Measurements from ENCODE around the gene DNAJB2.

The DNAJB2 gene

DNA sequence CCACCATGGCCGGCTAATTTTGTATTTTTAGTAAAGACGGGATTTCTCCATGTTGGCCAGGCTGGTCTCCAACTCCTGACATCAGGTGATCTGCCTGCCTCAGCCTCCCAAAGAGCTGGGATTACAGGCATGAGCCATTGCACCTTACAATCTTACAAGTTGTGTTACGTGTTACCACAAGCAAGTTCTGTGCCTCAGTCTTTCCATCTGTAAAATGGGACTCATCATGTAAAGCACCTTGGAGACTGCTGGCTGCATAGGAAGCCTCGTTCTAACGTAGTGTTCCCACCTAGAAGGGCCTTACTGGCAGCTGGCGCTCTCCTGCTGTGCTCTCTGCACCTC, 10.0 kb downstream of the DNAJB2 start:
- H3K9me3 ChIP-seq (ENCODE audit: insufficient read depth, low read length): no peaks in the 10 kb centered on the region
- no peak overlapping the region for H3K9ac ChIP-seq (ENCODE audit: low read length)
- H3K27me3 ChIP-seq (ENCODE audit: low read depth, low read length): no peaks in the 10 kb centered on the region
- no peak overlapping the region for H3K4me3 ChIP-seq (ENCODE audit: low read length)
- H2AFZ ChIP-seq (ENCODE audit: low read depth, low read length): no peak overlapping the region
- H4K20me1 ChIP-seq (ENCODE audit: insufficient read depth, low read length): no peaks in the 10 kb centered on the region
- TF ChIP-seq EZH2phosphoT487 (IDR thresholded peaks at IDR 0.05; ENCODE audit: low read depth): no peak
- TF ChIP-seq, protein P1, sequence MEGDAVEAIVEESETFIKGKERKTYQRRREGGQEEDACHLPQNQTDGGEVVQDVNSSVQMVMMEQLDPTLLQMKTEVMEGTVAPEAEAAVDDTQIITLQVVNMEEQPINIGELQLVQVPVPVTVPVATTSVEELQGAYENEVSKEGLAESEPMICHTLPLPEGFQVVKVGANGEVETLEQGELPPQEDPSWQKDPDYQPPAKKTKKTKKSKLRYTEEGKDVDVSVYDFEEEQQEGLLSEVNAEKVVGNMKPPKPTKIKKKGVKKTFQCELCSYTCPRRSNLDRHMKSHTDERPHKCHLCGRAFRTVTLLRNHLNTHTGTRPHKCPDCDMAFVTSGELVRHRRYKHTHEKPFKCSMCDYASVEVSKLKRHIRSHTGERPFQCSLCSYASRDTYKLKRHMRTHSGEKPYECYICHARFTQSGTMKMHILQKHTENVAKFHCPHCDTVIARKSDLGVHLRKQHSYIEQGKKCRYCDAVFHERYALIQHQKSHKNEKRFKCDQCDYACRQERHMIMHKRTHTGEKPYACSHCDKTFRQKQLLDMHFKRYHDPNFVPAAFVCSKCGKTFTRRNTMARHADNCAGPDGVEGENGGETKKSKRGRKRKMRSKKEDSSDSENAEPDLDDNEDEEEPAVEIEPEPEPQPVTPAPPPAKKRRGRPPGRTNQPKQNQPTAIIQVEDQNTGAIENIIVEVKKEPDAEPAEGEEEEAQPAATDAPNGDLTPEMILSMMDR (IDR thresholded peaks at IDR 0.05; ENCODE audit: low read depth, low read length): no peak
- no peaks in the 10 kb centered on the region for H3K79me2 ChIP-seq (ENCODE audit: low read length)
- no peaks in the 10 kb centered on the region for H3K4me1 ChIP-seq (ENCODE audit: low read length)
- no peak overlapping the region for H3K4me2 ChIP-seq (ENCODE audit: low read length)
- H3K27ac ChIP-seq (ENCODE audit: low read length): no peak overlapping the region
- H3K36me3 ChIP-seq (replicated peaks; ENCODE audit: low read depth, low read length): no peaks in the 10 kb centered on the region

DNA sequence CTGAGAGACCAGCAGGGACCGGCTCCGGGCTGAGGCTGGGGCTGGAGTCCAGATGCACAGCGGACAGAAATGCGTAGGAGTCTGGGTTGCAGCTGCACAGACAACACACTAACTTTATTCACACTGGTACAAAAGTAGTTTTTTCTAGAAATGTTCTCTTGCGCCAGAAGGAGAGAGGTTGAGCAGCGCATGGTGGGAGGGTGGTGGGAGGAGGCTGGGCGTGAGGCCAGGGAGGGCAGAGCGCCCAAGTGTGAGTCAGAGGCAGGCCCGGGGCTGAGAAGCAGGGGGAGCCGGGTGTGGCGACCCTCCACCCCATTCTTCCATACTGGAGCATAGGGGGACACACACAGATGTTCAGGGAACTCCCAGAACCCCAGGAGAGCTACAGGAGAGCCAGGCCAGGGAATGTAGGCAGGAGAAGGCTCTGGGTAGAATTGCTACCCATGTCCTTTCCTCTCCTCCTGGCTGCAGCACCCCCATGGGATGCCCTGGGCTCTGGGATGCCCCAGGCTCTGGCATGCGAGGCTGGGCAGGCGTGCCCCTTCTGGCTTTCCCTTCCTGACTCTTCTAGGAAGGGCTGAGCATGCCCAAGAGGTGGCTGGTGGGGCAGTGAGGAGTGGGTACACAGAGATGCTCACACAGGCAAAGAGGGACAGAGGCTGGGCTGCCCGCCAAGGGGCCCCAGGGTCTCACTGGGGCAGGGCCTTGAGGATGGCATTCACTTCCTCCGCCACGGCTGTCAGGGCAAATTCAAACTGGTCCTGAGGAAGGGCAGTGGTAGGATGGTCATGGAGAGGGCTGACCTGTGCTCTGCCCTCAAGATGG, 10.6 kb downstream of the DNAJB2 start:
- TF ChIP-seq EZH2phosphoT487 (IDR thresholded peaks at IDR 0.05; ENCODE audit: low read depth): no peak
- TF ChIP-seq, protein P1 (IDR thresholded peaks at IDR 0.05; ENCODE audit: low read depth, low read length): no peak
- H2AFZ ChIP-seq (ENCODE audit: low read depth, low read length): no peak overlapping the region
- H3K4me3 ChIP-seq (ENCODE audit: low read length): no peak overlapping the region
- H3K9ac ChIP-seq (ENCODE audit: low read length): no peak overlapping the region
- H3K4me1 ChIP-seq (ENCODE audit: low read length): no peaks in the 10 kb centered on the region
- no peak overlapping the region for H3K4me2 ChIP-seq (ENCODE audit: low read length)
- H4K20me1 ChIP-seq (ENCODE audit: insufficient read depth, low read length): no peaks in the 10 kb centered on the region
- no peaks in the 10 kb centered on the region for H3K79me2 ChIP-seq (ENCODE audit: low read length)
- no peaks in the 10 kb centered on the region for H3K9me3 ChIP-seq (ENCODE audit: insufficient read depth, low read length)
- H3K27me3 ChIP-seq (ENCODE audit: low read depth, low read length): no peaks in the 10 kb centered on the region
- H3K36me3 ChIP-seq (replicated peaks; ENCODE audit: low read depth, low read length): no peaks in the 10 kb centered on the region
- no peak overlapping the region for H3K27ac ChIP-seq (ENCODE audit: low read length)

DNA sequence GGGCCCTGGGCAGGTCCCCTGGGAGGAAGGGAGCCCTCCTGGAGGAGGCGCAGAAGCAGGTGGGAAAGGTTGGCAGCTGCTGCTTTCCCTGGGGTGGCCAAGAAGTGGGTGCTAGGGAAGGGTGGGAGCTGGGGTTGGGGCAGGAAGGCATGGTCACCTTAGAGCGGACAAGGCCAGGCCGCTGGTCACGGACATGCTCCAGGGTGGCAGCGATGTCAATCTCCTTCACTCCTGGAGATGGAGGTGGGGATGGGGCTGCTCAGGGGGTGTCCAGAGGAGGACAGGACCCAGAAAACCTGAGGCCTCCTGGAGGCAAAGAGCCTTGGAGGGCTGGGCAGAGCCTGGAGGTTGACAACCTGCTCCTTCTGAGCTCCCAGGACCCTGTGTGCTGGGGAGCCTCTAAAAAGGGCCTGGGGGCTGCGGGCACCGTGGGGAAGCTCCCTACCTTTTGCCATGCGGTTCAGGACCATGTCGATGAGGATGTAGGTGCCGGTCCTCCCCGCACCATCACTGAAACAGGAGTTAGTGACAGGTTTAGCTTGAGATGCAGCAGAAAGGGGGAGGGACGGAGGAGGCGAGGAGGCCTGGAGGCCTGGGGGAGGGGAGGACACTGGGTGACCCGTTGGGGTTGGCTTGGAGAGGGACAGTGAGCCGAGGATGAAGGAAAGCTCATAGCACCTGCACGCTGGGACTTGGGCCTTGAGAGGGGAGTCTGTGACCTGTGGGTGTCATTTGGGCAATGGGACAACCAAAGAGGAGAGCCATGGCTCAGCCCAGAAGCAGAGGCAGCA, 11.4 kb downstream of the DNAJB2 start:
- peaks cover 6% of the 10 kb centered on the region; the same call in 1 of the 2 replicates for H3K4me1 ChIP-seq (ENCODE audit: low read length)
- H3K4me2 ChIP-seq (ENCODE audit: low read length): no peak overlapping the region
- H4K20me1 ChIP-seq (ENCODE audit: insufficient read depth, low read length): no peaks in the 10 kb centered on the region
- H3K9me3 ChIP-seq (ENCODE audit: insufficient read depth, low read length): no peaks in the 10 kb centered on the region
- H3K4me3 ChIP-seq (ENCODE audit: low read length): no peak overlapping the region
- H2AFZ ChIP-seq (ENCODE audit: low read depth, low read length): no peak overlapping the region
- no peaks in the 10 kb centered on the region for H3K36me3 ChIP-seq (replicated peaks; ENCODE audit: low read depth, low read length)
- H3K27ac ChIP-seq (ENCODE audit: low read length): no peak overlapping the region
- no peaks in the 10 kb centered on the region for H3K79me2 ChIP-seq (ENCODE audit: low read length)
- 0 out of 2 replicates have a peak, but pooled peaks cover 3% of the 10 kb centered on the region for H3K27me3 ChIP-seq (ENCODE audit: low read depth, low read length)
- no peak for TF ChIP-seq EZH2phosphoT487 (IDR thresholded peaks at IDR 0.05; ENCODE audit: low read depth)
- TF ChIP-seq, protein P1 (IDR thresholded peaks at IDR 0.05; ENCODE audit: low read depth, low read length): no peak
- no peak overlapping the region for H3K9ac ChIP-seq (ENCODE audit: low read length)

DNA sequence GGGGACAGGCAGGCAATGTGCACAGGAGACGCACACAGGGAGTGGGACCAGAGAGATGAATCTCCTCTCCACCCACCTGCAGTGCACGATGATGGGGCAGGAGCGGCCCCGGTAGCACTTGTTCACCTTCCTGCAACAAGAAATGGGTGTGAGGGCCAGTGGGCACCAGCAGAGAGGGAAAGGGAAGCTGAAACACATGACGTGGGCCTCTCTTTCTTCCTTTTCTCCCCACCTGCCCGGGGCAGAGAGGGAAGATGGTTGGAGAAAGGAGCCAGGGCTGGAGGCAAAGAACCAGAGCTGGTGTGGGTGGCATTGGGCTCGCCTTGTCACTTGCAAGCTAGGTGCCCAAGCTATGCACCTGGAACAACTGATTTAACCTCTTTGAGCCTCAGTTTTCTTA, 12.2 kb downstream of the DNAJB2 start:
- H3K4me3 ChIP-seq (ENCODE audit: low read length): no peak overlapping the region
- H3K9ac ChIP-seq (ENCODE audit: low read length): no peak overlapping the region
- no peaks in the 10 kb centered on the region for H3K36me3 ChIP-seq (replicated peaks; ENCODE audit: low read depth, low read length)
- H3K27me3 ChIP-seq (ENCODE audit: low read depth, low read length): 0 out of 2 replicates have a peak, but pooled peaks cover 4% of the 10 kb centered on the region
- no peak for TF ChIP-seq EZH2phosphoT487 (IDR thresholded peaks at IDR 0.05; ENCODE audit: low read depth)
- H2AFZ ChIP-seq (ENCODE audit: low read depth, low read length): no peak overlapping the region
- no peaks in the 10 kb centered on the region for H3K9me3 ChIP-seq (ENCODE audit: insufficient read depth, low read length)
- H3K4me1 ChIP-seq (ENCODE audit: low read length): peaks cover 6% of the 10 kb centered on the region; the same call in 1 of the 2 replicates
- H4K20me1 ChIP-seq (ENCODE audit: insufficient read depth, low read length): no peaks in the 10 kb centered on the region
- no peak overlapping the region for H3K4me2 ChIP-seq (ENCODE audit: low read length)
- H3K79me2 ChIP-seq (ENCODE audit: low read length): no peaks in the 10 kb centered on the region
- no peak overlapping the region for H3K27ac ChIP-seq (ENCODE audit: low read length)

All from OCI-LY3 (cell line).